Fibroblast of skin of left quadriceps (primary cell): ENCODE measurements around the gene RREB1.

Experiments
- DNase-seq, 2 experiments: peaks; one replicate each; pipeline ENCODE4 v3.0.0-alpha.2; 2013; ENCODE audit warnings: low read depth in 2 of 2

Gene RREB1

DNA sequence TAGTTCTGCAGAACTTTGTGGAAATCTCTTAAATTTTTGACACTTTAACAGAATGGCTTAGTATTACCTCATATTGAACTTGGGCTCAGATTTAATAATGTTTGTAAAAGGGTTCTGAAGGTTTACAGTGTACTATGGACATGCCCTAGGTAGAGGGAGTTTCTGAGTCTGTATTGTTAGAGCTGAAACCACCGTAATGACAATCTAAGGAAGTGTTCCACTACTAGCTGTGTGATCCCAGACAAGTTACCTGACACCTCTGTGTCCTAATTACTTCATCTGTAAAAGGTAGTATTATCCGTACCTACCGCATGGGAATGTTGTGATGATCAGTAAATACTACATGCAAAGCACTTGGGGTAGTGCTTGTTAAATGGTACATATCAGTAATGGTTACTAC lies 86.9 kb downstream of the RREB1 start:
- DNase-seq: no peak

DNA sequence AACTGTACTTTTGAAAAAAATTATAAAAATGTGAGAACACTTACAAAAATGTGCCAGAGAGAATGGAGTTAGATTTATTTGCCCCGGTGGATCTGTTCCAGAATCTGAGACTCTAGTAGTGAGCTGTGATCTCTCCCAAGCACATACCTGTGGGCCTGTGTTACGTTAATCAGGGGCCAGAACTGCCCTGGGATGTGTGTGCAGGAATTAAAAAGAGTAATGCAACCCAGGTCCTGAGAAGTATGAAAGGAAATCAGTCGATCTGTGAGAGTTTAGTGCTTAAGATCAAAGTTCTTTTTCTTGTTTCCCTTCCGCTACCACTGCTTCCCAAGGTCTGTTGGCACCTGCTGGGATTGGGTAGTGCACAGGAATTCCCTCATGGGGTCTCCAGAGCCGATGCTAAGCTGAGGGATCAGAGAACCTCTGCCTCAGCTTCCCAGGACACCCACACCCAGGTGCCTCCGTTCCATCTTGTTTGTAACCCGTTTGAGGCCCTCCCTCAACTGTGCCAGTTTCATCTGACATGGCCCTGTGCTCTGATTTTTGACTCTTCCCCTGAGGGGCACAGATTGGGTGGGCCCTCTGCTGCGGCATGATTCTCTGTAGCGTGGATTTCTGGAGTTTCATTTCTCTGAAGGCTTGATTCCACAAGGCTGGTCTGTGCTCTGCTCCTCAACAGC lies 87.7 kb downstream of the RREB1 start:
- peak in 1 of 2 experiments; percentile 17 for DNase-seq

DNA sequence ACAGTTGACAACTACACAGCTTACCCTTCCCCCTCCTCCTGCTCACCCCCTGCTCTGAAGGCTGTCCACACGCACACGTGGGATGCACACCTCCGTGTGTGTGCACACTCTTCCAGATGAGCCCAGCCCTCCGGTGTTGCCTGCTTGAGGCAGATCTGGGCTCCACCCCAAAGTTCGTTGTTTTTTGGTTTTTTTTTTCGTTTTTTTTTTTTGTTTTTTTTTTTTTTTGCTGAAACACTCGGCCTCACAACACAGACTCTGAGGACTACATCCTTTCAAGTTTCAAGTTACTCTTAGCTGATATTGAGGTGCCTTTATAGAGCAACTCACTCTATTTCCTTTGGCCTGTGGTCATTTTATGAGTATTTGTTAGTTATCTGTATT lies 88.2 kb downstream of the RREB1 start:
- no peak for DNase-seq

DNA sequence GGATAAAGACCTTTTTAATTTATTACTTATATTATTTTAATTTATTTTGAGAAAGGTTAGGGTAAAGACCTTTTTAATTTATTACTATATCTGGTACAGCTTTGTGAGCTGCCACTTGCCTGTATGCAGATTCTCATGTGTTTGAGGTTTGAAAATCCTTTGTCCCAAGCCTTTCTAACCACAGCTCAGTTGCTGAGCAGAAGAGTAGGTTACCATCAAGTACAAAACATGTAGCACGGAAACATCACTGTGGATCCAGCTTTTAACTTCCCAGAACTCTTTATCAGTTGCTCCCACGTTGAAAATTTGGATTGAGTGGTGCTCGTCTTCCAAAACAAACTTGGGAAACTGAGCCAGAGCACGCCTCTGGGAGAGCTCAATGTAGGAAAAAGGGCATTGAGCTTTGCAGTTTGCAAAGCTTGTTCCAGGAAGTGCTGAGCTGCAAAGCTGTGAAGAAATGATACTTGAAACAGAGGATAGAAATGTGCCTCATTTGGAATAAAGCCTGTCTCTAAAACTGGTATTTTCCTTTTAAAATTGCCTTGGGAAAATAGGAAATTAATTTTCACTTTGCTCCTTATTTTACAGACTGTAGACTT lies 89.0 kb downstream of the RREB1 start:
- DNase-seq: no peak

DNA sequence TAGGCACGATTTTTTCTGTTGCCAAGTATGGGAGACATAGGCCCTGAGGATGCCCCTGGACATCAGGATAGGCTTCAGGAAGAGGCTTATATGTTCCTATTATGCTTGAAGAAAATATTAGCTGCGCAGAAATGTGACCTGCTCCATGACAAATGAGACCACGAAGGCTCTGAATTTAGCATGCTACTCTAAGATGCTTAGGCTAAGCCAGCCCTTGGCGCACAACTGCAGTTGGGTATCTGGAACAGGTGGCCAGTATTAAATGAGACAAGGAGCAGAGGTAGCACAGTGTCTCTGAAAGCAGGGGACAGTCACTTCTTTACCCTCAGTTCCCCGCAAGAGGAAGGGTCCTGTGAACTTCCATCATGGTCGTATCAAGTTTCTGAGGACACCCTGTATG lies 90.0 kb downstream of the RREB1 start:
- DNase-seq: no peak

DNA sequence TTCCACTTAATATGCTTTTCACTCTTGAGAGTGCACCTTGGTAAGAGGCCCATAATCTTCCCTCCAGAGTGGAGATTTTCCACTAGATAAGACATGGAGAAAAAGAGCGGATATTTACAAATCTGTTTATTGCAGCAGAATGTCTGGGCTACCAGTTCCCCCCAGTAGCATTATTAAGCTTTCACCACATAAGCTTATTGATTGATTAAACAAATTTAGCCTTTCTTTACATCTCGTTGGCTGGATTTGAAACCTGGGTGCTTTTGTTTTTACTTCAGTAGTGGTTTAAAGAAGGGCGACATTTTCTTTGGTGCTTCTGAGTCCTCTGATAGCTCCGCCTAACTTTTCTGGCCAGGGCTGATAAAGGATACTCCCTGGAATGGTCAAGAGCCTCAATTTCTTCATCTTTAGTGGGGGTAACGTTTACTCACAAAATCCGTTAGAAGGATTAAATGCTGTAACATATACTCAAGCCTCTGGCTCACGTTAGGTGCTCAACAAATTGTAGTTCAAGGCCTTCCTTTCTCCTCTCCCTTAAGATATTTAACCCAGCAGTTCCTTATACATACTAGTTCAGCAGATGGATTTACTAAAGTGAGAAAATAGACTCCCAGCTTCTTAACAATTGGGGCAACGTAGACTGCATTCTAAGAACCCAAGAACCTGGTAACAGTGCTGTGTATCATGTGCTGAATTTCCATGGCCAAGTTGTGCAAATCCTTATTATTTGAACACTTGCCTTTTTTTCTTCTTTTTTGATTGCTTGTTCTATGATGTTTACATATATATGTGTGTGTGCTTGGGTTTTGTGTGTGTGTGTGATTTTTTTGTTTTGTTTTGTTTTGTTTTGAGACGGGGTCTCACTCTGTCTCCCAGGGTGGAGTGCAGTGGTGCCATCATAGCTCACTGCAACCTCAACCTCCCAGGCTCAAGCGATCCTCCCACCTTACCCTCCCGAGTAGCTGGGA lies 91.4 kb downstream of the RREB1 start:
- DNase-seq: no peak

DNA sequence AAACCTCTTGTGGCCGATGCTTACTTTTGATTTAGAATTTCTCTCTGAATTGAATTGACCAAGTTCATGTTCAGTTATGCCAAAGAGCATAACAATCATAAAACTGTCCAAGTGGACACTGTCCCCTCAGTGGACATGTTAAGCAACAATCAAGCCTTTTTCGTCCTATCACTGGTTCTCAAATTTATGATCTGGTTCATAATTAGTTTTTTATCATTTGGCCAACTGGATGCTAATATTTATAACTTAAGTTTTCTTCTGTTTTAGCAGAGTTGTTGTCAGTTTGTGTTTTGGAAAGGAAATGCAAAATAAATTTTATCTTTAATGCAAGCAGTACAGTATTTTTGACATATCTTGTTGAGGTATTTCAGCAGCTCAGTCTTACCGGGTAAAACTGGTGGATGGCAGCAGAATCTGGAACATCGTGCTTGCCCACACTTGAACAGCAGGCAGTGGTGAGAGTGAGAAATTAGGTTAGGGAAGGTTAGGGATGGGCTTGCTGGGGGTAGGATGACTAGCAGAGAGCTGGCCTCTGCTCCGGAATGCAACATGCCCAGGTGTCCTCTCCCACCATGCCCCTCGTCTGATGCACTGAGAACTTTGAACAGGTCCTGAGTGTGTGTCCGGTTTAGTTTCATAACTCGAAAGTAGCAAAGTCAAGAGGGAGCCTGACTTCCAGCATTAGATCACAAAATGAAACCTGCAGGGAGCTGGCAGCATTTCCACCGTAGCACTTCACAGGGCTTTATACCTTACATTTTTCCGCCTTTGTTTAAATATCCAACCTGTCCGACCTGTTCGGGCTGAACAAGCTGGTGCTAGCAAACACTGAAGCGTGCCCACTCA lies 93.1 kb downstream of the RREB1 start:
- no peak for DNase-seq

DNA sequence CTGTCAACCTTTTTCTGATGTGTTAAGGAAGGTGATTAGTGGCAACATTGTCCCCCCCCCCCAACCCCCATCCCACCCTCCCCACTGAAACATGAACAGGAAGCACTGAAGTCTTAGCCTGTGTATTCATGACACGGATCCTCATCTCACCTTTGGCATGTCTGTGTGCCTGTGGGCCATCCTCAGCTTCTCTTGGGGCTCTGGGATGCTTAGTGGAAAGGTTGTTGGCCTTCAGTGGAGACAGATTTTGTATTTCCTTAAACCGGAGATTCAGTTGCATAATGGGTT lies 93.6 kb downstream of the RREB1 start:
- DNase-seq: no peak

DNA sequence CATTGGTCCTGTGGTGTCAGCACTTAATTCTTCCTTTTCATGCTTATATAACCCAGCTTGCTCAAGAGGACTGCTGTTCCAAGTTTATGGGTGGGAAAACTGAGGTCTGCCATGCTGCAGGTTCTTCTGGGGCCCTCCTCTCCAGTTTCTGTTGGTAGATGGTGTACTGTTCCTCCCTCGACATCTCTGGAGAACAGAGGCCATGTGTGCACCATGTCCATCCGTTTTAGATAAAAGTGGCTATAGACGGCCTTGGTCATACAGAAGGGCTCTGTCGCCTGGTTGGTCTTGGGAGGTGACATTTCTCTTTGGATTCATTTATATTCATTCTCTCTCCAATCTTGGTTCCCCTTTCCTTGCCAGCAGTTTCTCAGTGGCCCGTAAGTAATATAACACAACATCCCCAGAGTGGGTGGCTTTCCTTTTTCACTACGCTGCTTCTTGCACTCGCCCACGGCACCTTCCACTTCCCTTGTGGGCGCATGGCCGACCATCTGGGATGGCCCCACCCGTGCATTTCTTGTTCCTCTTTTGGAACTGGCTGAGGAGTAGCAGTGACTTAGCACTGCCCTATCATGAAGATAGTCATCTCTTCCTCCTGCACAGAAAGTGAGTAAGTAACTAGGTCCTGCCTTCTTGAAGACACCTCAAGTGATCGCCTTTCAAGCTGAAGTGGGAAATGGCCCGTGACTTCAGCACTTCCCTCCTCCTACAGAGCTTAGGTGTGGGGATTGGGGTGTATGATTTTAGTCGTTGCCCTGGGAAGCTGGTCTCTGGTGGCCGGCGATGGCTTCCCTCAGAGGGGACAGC lies 94.2 kb downstream of the RREB1 start:
- DNase-seq: no peak

DNA sequence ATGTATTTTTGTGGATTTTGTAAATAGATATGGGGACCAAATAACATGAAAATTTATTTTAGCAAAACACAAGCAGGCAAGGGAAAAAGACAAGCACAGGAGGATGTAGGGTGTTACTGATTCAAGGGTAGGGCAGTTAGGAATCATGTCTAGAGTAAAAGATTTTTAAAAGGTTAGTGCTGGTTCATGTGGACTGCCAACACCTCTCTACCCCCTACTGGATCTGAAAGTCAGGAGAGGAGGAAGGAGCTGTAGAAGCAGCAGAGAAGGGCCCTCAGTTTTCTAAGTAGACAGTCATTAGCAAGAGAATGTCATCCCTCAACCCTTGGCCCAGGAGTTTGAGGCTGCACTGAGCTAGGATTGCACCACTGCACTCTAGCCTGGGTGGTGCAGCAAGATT lies 95.2 kb downstream of the RREB1 start:
- no peak for DNase-seq

DNA sequence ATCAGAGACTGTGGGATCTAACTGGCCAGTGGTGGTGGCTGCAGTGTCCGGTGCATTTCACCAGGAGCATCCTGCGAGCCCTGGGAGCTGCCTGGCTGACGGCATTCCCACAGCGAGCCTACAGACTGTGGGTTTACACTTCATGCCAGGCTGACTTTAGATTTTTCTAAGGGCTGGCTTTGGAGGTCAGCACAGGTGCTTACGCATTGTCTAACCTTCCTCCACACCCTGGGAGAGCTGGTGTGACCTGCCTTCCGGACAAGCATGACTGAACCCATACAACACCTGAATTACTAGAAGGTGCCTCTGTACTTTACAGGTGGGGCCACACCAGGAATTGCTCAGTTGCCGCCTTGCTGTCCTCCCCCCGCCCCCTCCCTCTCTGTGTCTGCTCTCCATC lies 96.2 kb downstream of the RREB1 start:
- DNase-seq: no peak

DNA sequence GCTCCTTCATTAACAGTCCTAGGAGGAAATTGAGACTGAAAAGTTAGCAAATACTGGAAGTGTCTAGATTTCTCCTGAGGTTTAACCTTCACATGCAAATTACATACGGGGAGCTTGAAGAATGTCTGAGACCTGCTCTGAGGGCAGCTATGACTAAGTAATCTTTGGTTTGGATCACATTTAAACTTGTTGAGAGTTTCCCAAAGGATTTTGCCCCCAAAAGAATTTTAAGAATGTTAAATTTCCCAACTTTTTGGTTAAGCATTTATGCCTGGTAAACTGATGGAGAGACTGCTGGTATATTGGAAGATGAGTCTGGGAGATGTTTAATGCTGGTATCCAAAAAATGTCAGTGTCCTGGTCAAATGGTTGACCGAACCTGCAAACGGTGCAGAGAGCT lies 97.0 kb downstream of the RREB1 start:
- peak; percentile 29 to 40 for DNase-seq

DNA sequence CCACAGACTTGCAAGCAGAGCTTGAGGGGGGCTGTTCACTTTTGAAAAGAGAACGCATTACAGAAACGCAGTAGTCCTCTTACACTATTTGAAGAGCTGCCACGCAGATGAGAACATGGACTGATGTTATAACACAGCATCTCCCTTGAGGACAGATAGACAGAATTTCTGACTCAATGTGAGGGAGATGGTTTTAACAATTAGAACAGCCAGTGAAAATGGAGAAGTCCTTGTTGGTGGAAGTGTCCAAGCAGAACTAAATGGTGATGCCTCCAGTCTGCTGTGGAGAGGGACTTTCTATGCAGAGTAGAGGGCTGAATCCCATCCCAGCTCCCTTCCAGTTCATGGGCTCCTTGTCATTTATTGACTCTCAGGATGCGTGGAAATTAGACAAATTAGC lies 100.0 kb downstream of the RREB1 start:
- no peak for DNase-seq

DNA sequence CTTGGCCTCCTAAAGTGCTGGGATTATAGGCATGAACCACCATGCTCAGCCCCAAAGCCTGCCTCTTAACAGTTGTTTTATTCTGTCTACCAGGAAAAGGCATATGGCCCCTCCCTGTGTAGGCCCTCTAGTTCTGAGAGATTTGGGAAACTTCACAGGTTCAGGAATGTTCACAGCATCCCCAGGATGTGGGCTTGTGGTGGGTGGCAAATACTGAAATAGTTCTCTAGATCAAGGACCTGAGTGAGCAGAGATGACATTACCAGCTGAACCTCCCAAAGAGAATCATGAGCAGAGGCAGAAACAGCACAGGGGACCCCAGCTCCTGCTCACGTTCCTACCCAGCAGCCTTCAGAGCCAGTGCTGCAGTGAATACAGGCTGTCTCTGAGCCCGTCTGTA lies 105.7 kb downstream of the RREB1 start:
- no peak for DNase-seq

DNA sequence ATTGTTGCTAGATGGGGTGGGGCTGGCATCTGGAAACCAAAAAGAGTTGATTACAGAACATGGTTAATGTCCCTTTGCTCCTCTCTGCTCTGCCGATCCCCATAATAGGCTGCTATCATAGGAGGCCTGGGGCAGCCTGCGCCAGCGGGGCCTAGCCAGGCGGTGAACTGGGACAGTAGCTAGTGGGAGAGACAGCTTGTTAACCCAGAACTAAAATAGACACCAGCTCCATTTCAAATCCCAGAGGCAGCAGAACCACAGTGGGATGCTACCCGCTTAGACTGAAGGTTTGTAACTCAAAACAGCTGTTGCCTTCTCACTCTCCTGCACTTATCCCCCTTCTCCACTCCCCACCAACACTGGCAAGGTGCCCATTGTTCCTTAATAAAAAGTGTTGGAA lies 106.7 kb downstream of the RREB1 start:
- peak; percentile 24 to 38 for DNase-seq

DNA sequence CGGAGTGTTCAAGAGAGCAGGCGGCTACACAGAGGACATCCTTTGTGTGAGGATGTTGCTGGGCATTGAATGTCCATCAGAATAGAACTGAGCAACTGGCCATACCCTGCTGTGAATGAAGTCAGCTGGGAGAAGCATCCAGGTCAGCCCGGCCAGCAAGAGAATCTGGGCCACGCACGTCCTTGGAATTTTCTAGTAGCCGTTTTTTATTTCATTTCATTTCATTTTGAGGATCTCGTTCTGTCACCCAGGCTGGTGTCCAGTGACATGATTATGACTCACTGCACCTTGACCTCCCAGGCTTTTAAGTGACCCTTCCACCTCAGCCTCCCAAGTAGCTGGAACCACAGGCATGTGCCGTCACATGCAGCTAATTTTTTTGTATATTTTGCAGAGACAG lies 107.4 kb downstream of the RREB1 start:
- DNase-seq: no peak

DNA sequence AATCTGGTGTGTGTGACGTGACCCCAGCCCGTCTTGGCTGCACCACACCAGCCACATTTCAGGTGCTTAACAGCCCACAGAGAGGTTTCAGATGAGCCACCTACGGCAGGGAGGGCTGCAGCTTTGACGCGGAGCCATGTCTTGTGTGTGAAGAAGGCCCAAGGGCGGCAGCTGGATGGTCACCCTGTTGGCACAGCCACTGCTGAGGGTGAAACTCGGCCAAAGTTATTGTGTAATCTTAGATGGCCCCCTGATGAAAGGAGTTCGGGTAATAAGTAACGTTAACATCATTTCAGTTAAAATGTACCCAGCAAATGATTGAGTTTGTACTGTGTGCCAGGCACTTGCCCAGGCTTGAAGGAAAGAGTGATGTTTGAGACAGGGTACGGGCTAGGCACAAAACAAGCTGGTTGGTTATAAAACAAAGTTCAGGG lies 108.1 kb downstream of the RREB1 start:
- DNase-seq: no peak

DNA sequence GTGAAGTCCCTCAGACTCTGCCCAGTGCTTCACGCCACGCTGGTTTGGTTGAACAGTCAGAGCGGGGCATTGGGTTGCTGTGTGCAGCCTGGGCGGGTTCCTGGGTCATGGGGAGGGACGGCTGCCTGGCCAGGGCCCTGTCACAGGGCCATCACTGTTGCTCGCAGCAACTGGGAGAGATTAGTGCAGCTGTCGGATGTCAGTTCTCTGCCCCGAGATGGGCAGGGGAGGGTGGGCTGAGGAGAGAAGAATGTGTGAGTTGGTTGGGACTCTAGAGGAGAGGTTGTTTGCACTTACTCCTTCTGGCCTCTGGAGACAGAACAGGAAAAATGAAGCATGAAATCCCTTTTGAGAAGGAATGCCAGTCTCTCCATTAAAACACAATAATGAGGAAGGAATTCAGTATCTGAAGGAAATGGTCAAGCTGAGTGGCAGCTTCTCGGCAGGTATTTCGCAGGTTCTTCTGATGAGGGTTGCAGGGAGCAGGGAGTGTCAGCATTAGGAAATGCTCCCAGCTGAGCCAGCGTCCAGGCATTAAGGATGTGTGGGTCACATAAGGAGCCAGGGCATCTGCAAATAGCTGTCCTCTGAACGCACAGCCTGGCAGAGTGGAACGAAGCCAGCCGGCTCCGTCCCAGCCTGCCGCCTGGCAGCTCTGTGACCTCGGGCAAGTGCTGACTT lies 109.3 kb downstream of the RREB1 start:
- DNase-seq: no peak

DNA sequence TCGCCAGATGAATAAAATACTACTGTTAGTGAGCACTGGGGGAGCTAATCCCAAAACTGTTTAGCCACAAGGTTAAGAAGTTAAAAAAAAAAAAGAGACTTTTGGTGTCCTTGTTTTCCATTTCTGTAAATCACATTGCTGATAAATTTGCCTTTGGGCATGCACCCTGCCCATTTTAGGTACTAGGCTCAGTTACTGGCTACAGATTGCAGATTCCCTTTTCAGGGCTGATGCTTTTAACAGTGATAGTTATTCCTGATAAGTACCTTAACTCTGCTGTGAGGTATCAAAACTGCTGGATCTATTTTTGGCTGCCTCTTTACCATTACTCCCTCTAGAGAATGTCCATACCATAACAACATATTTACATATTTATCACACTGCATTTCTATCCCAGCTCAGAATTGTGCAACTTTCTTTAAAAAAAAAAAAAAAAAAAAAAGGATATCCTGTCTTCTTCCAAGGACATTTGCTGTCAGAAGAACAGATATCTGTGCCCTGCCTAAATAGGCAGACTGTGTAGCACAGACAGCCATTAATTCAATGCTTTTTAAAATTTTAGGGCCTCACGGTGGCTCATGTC lies 110.7 kb downstream of the RREB1 start:
- DNase-seq: no peak

DNA sequence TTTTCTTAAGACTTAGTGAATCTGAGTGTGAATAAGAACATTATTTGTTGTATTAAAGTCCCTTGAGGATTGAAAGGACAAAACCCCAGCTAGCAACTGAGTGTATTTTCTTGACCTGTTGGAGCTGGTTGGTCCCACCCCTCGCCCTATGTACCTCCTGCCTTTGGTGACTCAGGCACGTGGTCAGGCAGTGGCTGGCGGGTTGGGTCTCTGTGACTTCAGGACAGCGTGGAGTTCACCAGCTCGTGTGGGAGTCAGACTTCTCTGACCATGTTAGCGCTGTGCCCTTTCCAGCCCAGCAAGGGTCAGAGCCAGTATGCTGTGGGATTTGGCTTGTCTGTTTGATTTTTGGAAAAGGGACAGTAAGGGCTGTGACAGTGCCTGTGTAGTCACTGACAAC lies 111.5 kb downstream of the RREB1 start:
- no peak for DNase-seq
